ENCODE data around the gene SHB.

DNA sequence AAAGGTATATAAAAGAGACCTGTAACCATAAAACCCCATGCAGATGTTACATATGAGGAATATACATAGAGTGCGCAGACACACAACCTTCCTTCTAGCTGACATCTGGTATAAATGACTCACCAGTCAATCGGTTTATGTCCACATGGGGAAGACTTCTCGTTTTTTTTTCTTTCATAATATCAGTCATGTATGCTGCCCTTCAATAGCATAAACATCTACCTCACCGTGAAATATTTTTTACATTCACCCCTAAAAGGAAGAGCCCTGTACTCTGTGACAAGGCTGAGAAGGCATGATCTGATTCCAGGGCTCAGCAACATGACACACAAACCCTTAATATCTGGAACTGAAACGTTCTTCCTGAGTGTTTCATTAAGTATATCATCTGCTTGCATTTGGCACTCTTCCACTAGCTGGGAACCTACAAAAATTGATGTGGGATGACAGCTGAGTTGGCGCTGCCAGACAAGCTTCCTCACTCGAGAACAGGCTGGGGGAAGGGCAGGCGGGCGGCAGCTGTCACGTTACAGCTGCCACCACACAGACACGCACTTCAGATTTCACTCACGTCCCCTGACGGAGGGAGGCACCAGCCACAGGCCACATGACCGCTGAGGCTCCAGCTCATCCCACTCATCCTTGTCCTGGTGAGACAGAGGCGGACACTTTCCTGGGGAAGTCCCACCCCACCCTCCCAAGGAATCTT lies 74.2 kb downstream of the SHB start:
- TF ChIP-seq POLR2A (IDR thresholded peaks at IDR 0.05): no peak
- TF ChIP-seq, protein P1, sequence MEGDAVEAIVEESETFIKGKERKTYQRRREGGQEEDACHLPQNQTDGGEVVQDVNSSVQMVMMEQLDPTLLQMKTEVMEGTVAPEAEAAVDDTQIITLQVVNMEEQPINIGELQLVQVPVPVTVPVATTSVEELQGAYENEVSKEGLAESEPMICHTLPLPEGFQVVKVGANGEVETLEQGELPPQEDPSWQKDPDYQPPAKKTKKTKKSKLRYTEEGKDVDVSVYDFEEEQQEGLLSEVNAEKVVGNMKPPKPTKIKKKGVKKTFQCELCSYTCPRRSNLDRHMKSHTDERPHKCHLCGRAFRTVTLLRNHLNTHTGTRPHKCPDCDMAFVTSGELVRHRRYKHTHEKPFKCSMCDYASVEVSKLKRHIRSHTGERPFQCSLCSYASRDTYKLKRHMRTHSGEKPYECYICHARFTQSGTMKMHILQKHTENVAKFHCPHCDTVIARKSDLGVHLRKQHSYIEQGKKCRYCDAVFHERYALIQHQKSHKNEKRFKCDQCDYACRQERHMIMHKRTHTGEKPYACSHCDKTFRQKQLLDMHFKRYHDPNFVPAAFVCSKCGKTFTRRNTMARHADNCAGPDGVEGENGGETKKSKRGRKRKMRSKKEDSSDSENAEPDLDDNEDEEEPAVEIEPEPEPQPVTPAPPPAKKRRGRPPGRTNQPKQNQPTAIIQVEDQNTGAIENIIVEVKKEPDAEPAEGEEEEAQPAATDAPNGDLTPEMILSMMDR (IDR thresholded peaks at IDR 0.05): peak in 1 of 4 experiments; percentile 1
